Adrenal gland (tissue), 12 donors: ENCODE results near the gene ATP13A5. TPM values are rescaled to one million over a fixed set of nuclear protein-coding genes. Genes with fewer than 3 reads are reported as not detected.

Experiments used
- DNase-seq, 7 donors: peaks; one replicate each; pipeline ENCODE4 v3.0.0-alpha.2; 2019 to 2020
- H3K27ac ChIP-seq, 5 donors: fragments of 200-600 bp; sonication (generic) in 4 of 5; 1 replicate in 3 of 5; 2 replicates in 2 of 5; pipeline versions ENCODE4 v1.5.1 to v1.8.0; 2016 to 2020; ENCODE audit warnings: mild to moderate bottlenecking in 1 of 5
- H3K27me3 ChIP-seq: fragments of 200-600 bp; 2 replicates; pipeline ENCODE4 v1.8.0; 2021
- H3K36me3 ChIP-seq, 2 donors: fragments of 200-600 bp; replicated peaks in 1 of 2; 1 replicate in 1 of 2; 2 replicates in 1 of 2; pipeline versions ENCODE4 v1.5.1 to v1.8.0; 2018 to 2022
- H3K4me1 ChIP-seq, 2 donors: fragments of 200-600 bp; replicated peaks in 1 of 2; 1 replicate in 1 of 2; 2 replicates in 1 of 2; pipeline versions ENCODE4 v1.5.1 to v1.8.0; 2018 to 2021
- H3K4me3 ChIP-seq, 4 donors: fragments of 200-600 bp; sonication (generic) in 3 of 4; one replicate each; pipeline ENCODE4 v1.5.1; 2016 to 2018
- H3K9me3 ChIP-seq, 3 donors: fragments of 200-600 bp; sonication (generic) in 1 of 3; replicated peaks in 1 of 3; 1 replicate in 2 of 3; 2 replicates in 1 of 3; pipeline versions ENCODE4 v1.5.1 to v1.8.0; 2016 to 2021
- CTCF ChIP-seq, 6 experiments: fragments of 450-650 bp in 4 of 6; fragments of 200-600 bp in 2 of 6; sonication (generic) in 1 of 6; IDR thresholded peaks; 1 replicate in 5 of 6; 2 replicates in 1 of 6; pipeline versions ENCODE4 v1.5.1 to v1.8.0; 2016 to 2021; ENCODE audit warnings: antibody characterized with exemption in 6 of 6, mild to moderate bottlenecking in 2 of 6, moderate library complexity in 1 of 6
- POLR2A ChIP-seq, 2 donors: fragments of 450-650 bp; IDR thresholded peaks; one replicate each; pipeline ENCODE4 v1.6.1; 2017; ENCODE audit warnings: antibody characterized with exemption in 2 of 2, mild to moderate bottlenecking in 2 of 2, moderate library complexity in 1 of 2
- WGBS, 4 donors: extraction: QIAGEN DNeasy Blood & Tissue Kit in 2 of 4; methylation state at CpG; one replicate each; pipeline versions ENCODE4 v1.1.5 to v1.1.7; 2013 to 2017; 5-methylcytosine and 5-hydroxymethylcytosine counted together
- intact Hi-C, 2 donors: fragments of 100-400 bp; cut with DNase I; formaldehyde crosslinking; loops; one replicate each; pipeline versions ENCODE4 v1.14.1 to v1.15.0; 2022 to 2023
- polyA plus RNA-seq, 3 donors: library from polyadenylated mRNA; stranded (reverse); fragments of 200-250 nt in 2 of 3; fragments of 350-450 nt in 1 of 3; fragmentation: Illumina TruSeq in 1 of 3; extraction: RNeasy Lipid Tissue Mini Kit (QIAGEN cat#74804) in 1 of 3; gene quantifications; one replicate each; pipeline ENCODE4 v1.2.3, GENCODE V29; 2013 to 2014
- total RNA-seq, 9 donors: library from RNA; depleted of rRNA in 4 of 9; stranded (reverse); fragments of >200 nt in 4 of 9; fragments of 120-200 nt in 1 of 9; fragmentation: NEBNext Ultra II Directional in 1 of 9; extraction: Animal tissue kit (Norgen Biotek cat#: 25700) in 1 of 9; gene quantifications; one replicate each; pipeline versions ENCODE4 v1.1.0 to v1.2.4, GENCODE V29; 2013 to 2023
- donor health status: healthy with polysubstance abuse.
- donor health status: Bipolar disorder and iron deficiency.
- donor health status: DM: yes; HTN: yes; CAD: no.
- donor health status: DM: no; HTN: no; CAD: no.
- donor health status: DM: no; HTN: no; CAD: no.
- donor health status: DM: yes; HTN: yes; CAD: no.

Gene ATP13A5
- total and polyA plus RNA-seq, 12 donors: 1.1 TPM; not detected in 11

- H3K27me3 ChIP-seq: no peaks in the 10 kb centered on the region
- 80 to 89% (median 83%) methylated on average over 4 of the region's 4 CpGs for WGBS, 4 donors
- TF ChIP-seq POLR2A (IDR thresholded peaks at IDR 0.05) (no peak), CTCF (IDR thresholded peaks at IDR 0.05) (no peak)
- H3K36me3 ChIP-seq: no peaks in the 10 kb centered on the region
- H3K9me3 ChIP-seq: no peaks in the 10 kb centered on the region
- H3K27ac ChIP-seq: no peak overlapping the region
- no peak for DNase-seq
- no peak overlapping the region for H3K4me3 ChIP-seq
- intact Hi-C loops: no loop called here
- peaks cover 5 to 6% of the 10 kb centered on the region in 2 donors for H3K4me1 ChIP-seq
Observed at GRCh38 chr3:193346259-193346658, 32.3 kb downstream of the ATP13A5 start.

GRCh38 chr3:193345431-193345830 is 33.1 kb downstream of the ATP13A5 start:
- no peak for TF ChIP-seq CTCF (IDR thresholded peaks at IDR 0.05)
- TF ChIP-seq POLR2A (IDR thresholded peaks at IDR 0.05): no peak
- Histone ChIP-seq H3K36me3 (no peaks in the 10 kb centered on the region), H3K9me3 (no peaks in the 10 kb centered on the region), H3K4me3 (no peak overlapping the region), H3K27ac (no peak overlapping the region), H3K27me3 (no peaks in the 10 kb centered on the region), H3K4me1 (no peaks in the 10 kb centered on the region)
- WGBS, 4 donors: 77 to 80% (median 79%) methylated on average over 3 of the region's 3 CpGs
- no peak for DNase-seq
- intact Hi-C loops: no loop called here

- H3K4me1 ChIP-seq: no peaks in the 10 kb centered on the region
- TF ChIP-seq POLR2A (IDR thresholded peaks at IDR 0.05): no peak
- TF ChIP-seq CTCF (IDR thresholded peaks at IDR 0.05): no peak
- intact Hi-C loops: no loop called here
- 56 to 66% (median 59%) methylated on average over 3 of the region's 3 CpGs for WGBS, 4 donors
- no peaks in the 10 kb centered on the region for H3K27me3 ChIP-seq
- H3K27ac ChIP-seq: no peak overlapping the region
- no peaks in the 10 kb centered on the region for H3K36me3 ChIP-seq
- no peak overlapping the region for H3K4me3 ChIP-seq
- no peaks in the 10 kb centered on the region for H3K9me3 ChIP-seq
- no peak for DNase-seq
Observed at GRCh38 chr3:193344486-193344885, 34.1 kb downstream of the ATP13A5 start.

GRCh38 chr3:193343726-193344222 is 34.8 kb downstream of the ATP13A5 start:
- H3K4me3 ChIP-seq: no peak overlapping the region
- H3K4me1 ChIP-seq: no peaks in the 10 kb centered on the region
- no peaks in the 10 kb centered on the region for H3K27me3 ChIP-seq
- H3K36me3 ChIP-seq: no peaks in the 10 kb centered on the region
- no peaks in the 10 kb centered on the region for H3K9me3 ChIP-seq
- TF ChIP-seq POLR2A (IDR thresholded peaks at IDR 0.05) (no peak), CTCF (IDR thresholded peaks at IDR 0.05) (no peak)
- no peak for DNase-seq
- 87 to 96% (median 90%) methylated on average over 4 of the region's 4 CpGs for WGBS, 4 donors
- no peak overlapping the region for H3K27ac ChIP-seq
- intact Hi-C loops: no loop called here
